Measurements from ENCODE around the gene PACSIN2.

The PACSIN2 gene

GRCh38 chr22:42966497-42966896, 48.5 kb downstream of the PACSIN2 start:
- TF ChIP-seq REST (IDR thresholded peaks at IDR 0.05; ENCODE audit: insufficient read depth in 1 of 2, low read depth in 2 of 2, low read length in 2 of 2) (no peak), TAF1 (IDR thresholded peaks at IDR 0.05; ENCODE audit: borderline replicate concordance, insufficient read depth, low read length) (no peak), POLR2AphosphoS5 (IDR thresholded peaks at IDR 0.05; ENCODE audit: low read depth, low read length) (no peak), SIN3A (IDR thresholded peaks at IDR 0.05; ENCODE audit: borderline replicate concordance, insufficient read depth, low read length) (no peak), FOXP2 (optimal IDR thresholded peaks at IDR 0.05; ENCODE audit: borderline replicate concordance, extremely low read depth, extremely low read length, insufficient read depth) (no peak)

- TF ChIP-seq SIN3A (IDR thresholded peaks at IDR 0.05; ENCODE audit: borderline replicate concordance, insufficient read depth, low read length): no peak
- no peak for TF ChIP-seq FOXP2 (optimal IDR thresholded peaks at IDR 0.05; ENCODE audit: borderline replicate concordance, extremely low read depth, extremely low read length, insufficient read depth)
- TF ChIP-seq REST (IDR thresholded peaks at IDR 0.05; ENCODE audit: insufficient read depth in 1 of 2, low read depth in 2 of 2, low read length in 2 of 2): no peak
- TF ChIP-seq TAF1 (IDR thresholded peaks at IDR 0.05; ENCODE audit: borderline replicate concordance, insufficient read depth, low read length): no peak
- TF ChIP-seq POLR2AphosphoS5 (IDR thresholded peaks at IDR 0.05; ENCODE audit: low read depth, low read length): no peak
Observed at GRCh38 chr22:42964994-42965699, 49.8 kb downstream of the PACSIN2 start.

- TF ChIP-seq SIN3A (IDR thresholded peaks at IDR 0.05; ENCODE audit: borderline replicate concordance, insufficient read depth, low read length) (no peak), FOXP2 (optimal IDR thresholded peaks at IDR 0.05; ENCODE audit: borderline replicate concordance, extremely low read depth, extremely low read length, insufficient read depth) (no peak), POLR2AphosphoS5 (IDR thresholded peaks at IDR 0.05; ENCODE audit: low read depth, low read length) (no peak), REST (IDR thresholded peaks at IDR 0.05; ENCODE audit: insufficient read depth in 1 of 2, low read depth in 2 of 2, low read length in 2 of 2) (no peak), TAF1 (IDR thresholded peaks at IDR 0.05; ENCODE audit: borderline replicate concordance, insufficient read depth, low read length) (no peak)
Observed at GRCh38 chr22:42963231-42963595, 51.7 kb downstream of the PACSIN2 start.

- no peak for TF ChIP-seq SIN3A (IDR thresholded peaks at IDR 0.05; ENCODE audit: borderline replicate concordance, insufficient read depth, low read length)
- TF ChIP-seq REST (IDR thresholded peaks at IDR 0.05; ENCODE audit: insufficient read depth in 1 of 2, low read depth in 2 of 2, low read length in 2 of 2): no peak
- TF ChIP-seq POLR2AphosphoS5 (IDR thresholded peaks at IDR 0.05; ENCODE audit: low read depth, low read length): no peak
- no peak for TF ChIP-seq TAF1 (IDR thresholded peaks at IDR 0.05; ENCODE audit: borderline replicate concordance, insufficient read depth, low read length)
- no peak for TF ChIP-seq FOXP2 (optimal IDR thresholded peaks at IDR 0.05; ENCODE audit: borderline replicate concordance, extremely low read depth, extremely low read length, insufficient read depth)
Observed at GRCh38 chr22:42962295-42963230, 52.4 kb downstream of the PACSIN2 start.

Measured in PFSK-1 (cell line).